Kidney glomerular epithelial cell (primary cell): ENCODE data around the gene STK24.
A peak's percentile ranks its signal among the peaks of the same experiment; 100 is the strongest.
"Not testable (repeated sequence)": the region's sequence is repeated elsewhere in the genome, so short reads cannot be mapped to it uniquely, and the experiment has no call there.

ENCODE experiments used
- DNase-seq: peaks from one replicate; lab custom pipeline; 2025; lab: John Stamatoyannopoulos, UW

STK24 gene

DNA sequence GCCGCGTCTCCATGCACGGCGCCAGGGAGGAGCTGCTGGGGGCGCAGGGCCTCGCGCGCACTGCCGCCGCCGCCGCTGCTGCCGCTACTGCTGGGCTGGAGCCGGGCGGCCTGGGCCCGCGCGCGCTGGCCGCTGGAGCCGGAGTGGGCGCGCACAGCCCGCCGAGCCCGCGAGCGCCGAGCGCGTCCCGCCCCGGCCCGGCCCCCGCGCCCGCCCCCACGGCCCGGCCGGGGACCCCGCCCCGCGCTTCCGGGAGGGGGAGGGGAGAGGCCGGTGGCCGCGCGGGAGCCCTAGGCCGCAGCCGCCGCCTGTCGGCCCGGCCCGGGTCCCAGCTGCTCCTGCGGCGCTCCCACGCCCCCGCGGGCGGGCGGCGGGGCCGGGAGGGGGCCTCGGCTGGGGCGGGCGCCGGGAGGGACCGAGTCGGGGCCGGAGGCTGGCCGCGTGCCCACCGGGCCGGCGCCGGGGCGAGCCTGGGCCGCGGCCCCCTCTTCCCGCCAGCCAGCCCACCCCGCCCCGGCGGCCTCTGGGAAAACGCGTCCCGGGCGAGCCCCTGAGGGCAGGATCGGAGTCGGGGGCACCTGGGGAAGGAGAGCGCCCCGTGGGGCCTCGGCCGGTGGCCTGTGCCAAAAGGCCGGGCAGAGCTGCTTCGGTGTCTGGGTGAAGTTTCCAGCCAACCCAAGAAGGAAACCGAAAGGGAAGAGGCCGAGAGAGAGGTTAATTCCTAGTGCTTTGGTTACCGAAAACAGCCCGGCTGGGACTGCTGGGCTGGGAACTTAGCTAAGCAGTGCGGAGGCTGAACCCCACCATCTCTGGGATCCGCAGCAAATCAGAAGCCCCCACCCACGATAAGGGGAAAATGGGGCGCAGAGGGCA lies at the start of gene STK24:
Gene STK24 (minus strand): TSS at position 145 of the 873 bp plus-strand sequence. CDS start 321 bp downstream, outside the sequence.
- DNase-seq: peak; percentile 46

DNA sequence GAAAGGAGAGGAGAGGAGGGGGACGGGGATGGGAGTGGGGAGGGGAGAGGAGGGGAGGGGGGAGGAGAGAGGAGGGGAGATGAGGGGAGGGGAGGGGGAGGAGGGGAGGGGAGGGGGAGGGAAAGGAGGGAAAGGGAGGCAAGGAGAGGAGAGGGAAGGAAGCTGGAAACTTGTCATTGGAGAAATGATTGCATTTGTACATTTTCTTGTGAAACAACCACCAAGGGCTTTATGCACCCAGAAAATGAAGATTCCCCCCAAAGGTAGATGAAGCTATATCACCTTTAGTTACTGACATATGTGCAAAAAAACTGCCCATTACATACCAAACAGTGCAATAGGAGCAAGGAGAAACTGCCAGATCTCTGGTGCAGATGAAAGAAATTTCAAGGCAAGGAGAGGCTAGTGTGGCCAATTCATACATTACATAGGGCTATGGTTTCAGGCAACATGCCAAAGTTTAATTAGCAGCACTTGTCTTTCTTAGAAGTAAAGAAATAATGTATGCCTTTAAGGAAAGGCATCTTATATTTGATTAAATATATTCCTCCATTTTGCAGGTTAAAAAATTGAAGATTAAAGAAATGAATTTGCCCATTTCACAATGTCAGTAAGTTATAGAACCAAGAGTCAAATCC lies 49.5 kb upstream of the STK24 start:
- no peak for DNase-seq

DNA sequence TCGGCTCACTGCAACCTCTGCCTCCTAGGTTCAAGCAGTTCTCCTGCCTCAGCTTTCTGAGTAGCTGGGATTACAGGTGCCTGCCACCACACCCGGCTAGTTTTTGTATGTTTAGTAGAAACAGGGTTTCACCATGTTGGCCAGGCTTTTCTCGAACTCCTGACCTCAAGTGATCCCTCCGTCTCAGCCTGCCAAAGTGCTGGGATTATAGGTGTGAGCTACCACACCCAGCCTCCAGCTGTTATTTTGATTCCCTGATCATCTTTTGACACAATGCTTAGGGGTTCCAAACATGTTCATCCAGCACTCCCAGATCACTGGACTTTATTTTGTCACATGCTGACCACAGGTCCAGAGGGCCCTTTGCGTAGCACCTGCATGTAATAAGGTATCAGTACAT lies 47.7 kb upstream of the STK24 start:
- not testable (repeated sequence) for DNase-seq

DNA sequence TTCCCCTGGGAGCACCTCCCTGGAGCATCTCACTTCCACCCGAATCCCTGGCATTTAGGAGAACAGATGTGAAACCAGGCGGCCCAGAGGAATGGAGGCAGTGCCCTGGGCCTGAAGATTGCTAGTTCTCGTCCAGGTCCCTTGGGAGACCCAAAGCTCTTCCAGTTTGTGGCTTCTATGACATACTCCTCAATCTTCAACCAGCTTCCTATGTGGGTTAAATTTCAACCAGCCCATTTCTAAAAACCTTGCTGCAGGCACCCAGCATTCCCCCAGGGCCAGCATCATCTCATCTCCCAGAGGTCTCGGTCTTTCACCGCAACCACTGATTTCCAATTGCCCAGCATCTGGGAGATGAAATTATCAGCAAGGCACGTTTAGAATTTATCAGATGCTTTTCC lies 46.0 kb upstream of the STK24 start:
- no peak for DNase-seq

DNA sequence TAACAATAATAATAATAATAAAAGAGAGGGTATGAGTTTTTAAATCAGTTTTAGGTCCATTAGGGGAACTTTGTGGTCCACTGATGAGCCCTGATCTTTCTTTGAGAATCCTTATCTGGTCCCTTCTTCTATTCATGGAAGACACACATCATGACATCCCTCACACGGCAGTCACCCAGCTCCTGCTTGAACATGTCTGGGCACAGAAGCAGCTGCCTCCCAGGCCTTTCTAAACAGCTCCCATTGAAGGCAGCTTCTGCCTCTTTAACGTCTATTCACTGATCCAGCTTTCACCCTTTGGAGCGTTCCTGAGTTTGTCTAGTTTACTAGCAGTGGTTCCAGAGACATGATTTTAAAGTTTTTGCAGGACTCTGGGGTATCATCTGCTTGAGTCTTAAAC lies 42.6 kb upstream of the STK24 start:
- no peak for DNase-seq

DNA sequence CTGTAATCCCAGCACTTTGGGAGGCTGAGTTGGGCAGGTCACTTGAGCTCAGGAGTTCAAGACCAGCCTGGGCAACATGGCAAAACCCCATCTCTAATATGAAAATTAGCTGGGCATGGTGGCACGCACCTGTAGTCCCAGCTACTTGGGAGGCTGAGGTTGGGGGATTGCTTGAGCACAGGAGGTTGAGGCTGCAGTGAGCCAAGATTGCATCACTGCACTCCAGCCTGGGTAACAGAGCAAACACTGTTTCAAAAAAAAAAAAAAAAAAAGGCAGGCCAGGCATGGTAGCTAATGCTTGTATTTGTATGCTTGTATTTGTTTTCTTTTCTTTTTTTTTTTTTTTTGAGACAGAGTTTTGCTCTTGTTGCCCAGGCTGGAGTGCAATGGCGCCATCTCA lies 38.7 kb upstream of the STK24 start:
- DNase-seq: not testable (repeated sequence)

DNA sequence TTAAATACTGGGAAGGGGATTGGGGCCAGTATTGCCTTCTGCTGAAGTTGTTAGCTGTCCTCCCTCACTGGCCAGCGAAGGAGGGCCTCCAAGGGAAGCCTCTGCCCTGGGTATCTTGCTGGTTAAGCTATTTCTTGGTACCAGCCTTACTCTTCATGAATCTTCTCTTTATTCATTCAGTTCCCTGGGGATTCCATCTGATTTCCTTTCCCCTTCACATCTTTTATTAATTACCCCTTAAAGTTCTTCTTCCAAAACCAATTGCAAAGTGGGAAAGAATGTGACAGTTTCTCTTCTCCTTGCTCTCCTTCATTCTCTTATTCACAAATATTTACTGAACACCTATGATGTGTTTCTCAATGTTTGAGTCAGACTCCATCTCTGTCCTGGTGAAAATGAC lies 36.7 kb upstream of the STK24 start:
- no peak for DNase-seq

DNA sequence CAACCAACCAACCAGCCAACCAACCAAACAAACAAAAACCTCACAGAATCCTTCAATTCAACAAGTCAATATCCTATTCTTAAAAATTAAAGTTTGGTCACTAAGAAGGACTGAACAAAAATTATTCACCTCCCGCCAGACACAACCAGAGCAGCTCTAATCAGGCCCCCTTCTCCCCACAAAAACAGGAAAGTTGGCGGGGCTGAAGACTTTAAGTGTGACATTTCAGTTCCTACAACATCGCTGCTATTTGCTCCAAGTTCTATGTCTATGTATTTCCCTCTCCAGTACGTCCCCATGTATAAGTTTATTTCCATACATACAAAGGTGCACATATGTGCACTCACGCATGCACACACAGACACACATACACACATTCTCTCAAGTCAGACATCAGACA lies 32.8 kb upstream of the STK24 start:
- no peak for DNase-seq

DNA sequence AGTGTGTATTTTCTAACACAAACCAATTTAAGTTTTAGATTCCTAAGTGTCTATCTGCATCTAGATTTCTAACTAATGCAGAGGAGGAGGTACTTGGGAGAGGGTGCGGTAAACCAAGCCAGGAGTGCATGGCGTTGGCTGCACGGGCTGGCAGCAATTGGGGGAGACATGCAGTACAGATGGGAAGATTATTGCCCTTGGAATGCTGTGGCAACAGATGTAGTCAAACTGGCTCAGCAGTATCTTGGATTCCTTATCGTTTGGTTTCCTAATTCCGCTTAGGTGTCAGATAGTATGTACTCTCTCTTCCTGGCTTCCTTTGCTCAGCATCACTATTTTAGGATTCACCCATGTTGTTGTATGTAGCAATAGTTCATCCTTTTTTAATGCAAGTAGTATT lies 29.4 kb upstream of the STK24 start:
- no peak for DNase-seq

DNA sequence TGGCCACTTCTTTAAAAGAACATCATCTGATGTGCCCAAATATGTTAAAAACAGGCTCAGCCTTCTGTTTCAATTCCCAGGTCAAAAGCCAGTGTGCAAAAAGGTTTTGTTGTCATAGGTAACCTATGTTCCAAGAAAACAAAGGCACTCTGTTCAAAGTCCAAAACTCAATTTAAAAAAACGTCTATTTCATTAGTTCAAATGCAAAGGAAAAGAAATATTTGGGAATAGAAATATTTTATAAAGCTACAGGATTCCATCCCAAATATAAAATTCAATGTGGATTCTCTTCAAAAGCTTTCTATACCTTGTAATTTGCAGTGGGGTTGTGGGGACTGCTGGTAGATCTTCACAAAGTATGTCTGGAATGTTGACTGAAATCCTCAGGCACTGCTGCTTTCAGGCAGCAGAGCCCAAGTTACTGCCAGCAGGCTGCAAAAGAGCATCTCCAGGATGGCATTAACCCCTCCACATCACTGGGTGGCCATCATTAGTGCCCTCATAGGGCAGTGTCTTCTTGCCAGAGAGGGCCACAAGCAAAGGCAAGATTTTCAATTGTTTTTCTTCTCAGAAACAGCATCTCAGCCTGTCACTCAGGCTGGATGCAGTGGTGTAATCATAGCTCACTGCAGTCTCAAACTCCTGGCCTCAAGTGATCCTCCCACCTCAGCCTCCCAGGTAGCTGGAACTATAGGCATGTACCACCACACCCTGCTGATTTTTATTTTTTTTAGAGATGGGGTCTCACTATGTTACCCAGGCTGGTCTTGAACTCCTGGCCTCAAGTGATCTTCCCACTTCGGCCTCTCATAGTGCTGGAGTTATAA lies 22.8 kb upstream of the STK24 start:
- peak; percentile 19 for DNase-seq

DNA sequence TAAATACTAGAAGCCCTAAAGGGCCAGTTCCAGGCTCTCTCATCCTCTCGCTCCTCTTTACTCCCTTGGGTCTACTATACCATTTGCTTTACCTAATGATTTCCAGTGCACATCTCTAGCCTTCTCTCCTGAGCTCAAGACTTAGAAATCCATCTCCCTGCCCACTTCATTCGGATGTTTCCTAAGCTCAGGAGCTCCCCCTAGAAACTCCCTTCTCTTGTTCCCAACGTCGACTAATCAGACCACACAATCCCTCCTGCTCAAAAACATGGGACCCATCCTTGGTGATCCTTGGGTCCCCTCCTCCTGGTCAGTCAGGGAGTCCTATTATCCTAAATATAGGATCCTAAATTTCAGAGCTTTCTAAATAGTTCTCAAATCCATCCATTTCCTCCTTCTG lies 21.1 kb upstream of the STK24 start:
- no peak for DNase-seq

DNA sequence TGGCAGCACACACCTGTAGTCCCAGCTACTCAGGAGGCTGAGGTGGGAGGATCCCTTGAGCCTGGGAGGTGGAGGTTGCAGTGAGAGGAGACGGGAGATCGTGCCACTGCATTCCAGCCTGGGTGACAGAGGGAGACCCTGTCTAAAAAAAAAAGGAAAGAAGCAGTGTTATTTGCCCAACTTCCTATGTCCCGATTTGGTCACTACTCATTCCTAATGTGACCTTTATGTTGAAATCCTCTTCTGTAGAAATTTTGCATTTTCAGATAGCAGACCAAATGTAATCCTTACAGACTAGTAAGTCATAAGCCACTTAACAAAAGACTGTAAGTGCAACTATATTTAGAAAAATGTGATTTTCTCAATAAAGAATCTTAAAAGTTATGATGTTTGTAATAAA lies 18.2 kb upstream of the STK24 start:
- DNase-seq: no peak

DNA sequence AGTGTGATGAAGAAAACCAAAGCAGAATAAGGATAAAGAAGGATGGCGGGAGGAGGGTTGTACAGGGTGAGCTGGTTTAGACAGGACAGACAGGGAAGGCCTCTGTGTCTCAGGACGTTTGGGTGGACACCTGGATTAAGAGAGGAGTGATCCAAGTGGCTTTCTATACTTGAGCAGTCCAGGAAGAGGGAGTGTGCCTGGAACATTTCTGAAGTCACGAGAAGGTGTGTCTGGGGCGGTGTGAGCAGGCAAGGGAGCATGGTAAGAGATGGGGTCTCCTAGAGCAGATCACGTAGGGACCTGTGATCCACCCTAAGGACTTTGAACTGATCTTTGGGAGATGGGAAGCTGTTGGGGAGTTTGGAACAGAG lies 15.4 kb upstream of the STK24 start:
- no peak for DNase-seq

DNA sequence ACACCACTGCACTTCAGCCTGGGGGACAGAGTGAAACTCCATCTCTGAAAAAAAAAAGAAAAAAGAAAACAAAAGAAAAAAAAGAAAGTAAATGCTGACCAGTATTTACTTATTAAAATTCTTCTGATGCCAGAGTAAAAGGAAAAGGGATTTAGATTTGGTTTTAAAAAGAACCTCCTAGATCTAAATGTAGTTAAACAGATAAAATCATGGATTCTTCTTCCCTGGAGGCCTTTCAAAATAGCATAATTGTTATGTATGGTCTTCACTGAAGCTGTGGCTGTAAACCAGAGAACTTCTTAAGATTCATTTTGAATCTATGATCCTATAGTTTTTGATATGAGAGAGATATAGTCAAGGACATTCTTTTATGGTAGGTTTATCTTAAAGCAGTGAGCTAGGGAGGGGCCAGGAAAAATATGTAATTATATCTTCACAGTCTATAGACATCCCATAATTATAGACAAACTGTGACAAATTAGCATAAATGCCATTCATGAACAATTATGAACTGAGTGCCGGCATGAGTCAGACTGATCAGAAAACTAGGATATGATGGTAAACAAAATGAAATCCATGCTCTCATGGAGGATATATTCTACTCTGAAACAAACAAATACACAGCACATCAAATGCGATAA lies 14.9 kb upstream of the STK24 start:
- no peak for DNase-seq

DNA sequence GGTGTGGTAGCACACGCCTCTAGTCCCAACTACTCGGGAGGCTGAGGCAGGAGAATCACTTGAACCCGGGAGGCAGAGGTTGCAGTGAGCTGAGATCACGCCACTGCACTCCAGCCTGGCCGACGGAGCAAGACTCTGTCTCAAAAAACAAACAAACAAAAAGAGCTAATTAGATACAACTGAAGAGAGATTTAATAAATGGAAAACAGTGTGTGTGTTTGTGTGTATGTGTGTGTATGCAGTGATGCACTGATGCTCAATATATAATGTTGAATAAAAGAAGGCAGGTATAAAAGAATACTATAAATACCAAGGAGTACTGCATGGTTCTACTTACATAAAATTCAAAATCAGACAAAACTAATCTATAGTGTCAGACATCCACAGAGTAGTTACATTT lies 13.6 kb upstream of the STK24 start:
- DNase-seq: not testable (repeated sequence)

DNA sequence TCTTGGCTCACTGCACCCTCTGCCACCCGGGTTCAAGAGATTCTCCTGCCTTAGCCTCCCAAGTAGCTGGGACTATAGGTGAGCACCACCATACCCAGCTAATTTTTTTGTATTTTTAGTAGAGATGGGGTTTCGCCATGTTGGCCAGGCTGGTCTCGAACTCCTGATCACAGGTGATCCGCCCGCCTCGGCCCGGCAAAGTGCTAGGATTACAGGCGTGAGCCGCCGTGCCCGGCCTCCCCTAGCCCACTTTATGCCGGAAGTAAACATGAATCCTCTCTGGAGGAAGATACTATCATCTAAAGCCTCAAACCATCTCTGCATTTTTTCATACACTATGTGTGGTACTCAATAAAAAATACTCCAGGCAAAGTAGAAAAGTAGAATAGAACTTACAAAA lies 12.6 kb upstream of the STK24 start:
- not testable (repeated sequence) for DNase-seq

DNA sequence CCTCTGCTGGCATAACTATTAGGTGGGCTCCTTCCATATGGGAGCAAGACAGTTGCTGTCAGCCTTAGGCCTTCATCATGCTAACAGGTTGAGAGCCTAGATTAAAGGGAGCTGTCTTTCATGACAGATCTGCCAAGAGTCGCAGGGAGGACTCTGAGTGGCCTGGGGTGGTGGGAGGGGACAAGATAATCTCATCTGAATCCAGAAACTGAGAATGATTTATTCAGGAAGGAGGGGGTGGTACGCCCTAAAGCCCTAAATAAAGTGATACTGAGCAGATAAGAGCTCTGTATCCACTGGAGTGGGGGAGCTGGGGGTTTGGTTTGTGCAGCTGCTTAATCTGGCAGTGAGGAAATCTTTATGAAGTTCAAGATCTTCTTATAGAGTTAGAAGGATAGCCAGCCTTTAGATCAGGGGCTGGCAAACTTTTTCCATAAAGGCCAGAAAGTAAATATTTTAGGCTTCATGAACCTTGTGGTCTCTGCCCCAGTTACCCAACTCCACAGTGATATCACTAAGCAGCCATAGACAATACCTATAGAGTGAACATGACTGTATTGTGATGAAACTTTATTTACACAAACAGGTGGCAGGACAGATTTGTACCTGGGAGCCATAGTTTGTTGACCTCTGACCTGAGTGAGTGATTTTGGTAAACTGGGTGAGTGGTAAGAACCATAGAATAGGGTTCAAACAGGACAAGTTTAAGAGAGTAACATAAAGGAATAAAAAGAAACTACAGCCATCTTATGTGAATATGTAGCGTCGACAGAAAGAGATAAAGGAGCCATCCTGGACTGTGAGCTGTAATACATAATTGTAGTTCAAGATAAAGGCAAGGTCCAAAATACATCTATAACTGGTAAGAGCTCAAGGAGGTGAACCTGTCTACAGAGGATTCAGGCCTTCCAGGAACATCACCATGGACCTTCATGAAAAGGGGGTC lies 9.8 kb upstream of the STK24 start:
- no peak for DNase-seq

DNA sequence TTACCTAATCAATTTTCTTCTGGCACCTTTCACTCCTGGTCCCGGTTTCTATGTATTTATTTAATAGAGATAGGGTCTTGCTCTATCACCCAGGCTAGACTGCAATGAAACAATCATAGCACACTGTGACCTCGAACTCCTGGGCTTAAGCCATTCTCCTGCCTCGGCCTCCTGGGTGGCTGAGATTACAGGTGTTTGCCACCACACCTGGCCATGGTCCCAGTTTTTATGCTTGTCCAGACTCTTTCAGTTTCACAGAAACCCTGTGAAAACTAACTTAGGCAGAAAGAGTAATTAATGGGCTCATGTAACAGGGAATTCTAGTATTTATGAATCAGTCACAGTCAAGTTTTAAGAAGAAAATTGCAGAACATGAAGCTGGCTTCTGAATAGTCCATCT lies 9.0 kb upstream of the STK24 start:
- no peak for DNase-seq

DNA sequence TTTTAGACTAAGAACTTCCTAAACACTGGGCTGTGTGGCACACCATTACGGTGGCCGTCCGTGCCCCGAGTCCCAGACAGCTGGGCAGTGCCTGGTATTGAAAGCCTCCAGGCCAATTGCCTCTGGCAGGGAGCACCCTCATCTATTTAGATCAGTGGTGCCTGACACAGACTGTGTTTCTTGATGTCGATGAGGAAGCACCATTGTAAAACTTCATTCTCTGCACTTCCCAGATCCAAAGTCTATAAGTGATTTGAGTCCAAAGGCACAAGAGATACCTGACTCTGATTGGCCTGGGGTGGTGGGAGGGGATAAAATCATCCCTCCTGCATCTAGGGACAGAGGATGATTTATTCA lies 8.5 kb upstream of the STK24 start:
- DNase-seq: no peak

DNA sequence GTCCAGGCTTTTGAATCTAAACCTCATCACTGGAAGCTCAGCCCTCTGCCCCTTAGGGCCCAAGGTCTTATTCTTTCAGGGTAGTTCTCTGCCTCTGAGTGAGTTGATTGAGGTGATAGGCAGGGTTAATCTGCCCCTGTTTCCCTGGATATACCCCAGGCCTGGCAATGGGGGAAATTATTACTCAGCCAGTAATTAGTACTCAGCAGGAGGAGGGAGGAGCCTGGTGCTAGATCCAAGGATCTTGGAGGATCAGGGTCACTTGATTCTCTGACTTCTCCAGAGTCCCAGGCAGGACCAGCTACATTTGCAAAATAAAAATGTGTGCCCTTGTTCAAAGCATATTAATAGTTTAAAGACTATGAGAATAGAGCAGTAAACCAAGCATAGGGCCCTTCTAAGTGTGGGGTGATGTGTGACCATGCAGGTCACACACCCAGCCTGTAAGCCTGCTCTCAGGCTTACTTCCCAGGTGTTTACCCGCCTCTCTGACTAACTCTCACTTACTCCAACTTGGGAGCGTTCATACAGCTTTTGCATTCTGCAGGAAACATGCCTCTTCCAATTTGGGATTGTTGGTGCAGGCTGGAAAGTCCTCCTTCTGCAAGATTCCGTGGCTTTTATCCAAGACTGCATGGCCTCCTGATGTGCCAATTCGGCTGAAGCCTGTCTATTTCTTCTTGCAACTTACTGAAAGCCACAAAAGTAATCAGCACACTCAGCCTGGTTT lies 7.9 kb upstream of the STK24 start:
- no peak for DNase-seq

DNA sequence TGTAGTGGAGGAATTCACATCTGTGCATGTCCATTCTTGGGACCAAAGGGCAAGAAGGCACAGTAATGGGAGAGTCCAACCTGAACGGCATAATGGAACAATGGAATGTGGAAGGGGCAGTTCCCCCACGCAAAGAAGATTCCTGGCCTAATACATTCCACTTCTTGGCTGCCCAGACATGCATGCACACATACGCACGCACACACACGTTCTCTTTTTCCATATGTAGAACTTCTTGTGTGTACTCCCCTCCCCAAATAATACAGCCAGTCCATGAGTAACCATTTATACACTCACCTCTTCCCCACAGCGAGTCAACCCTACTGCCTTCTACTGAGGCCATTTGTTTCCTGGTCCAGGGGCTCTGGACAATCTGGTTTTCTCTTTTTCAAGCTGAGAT lies 6.0 kb upstream of the STK24 start:
- no peak for DNase-seq
